Erythroblast (primary cell): ENCODE data around the gene IGHMBP2.

ENCODE experiments used
- DNase-seq, 2 experiments: peaks; one replicate each; lab custom pipeline; 2025; lab: John Stamatoyannopoulos, UW
- GATA1 ChIP-seq: IDR thresholded peaks from 2 replicates; pipeline ENCODE4 v1.6.1; 2011; ENCODE audit warnings: low read depth, mild to moderate bottlenecking, control low read depth, low read length, moderate library complexity
- POLR2A ChIP-seq: IDR thresholded peaks from 2 replicates; pipeline ENCODE4 v1.6.1; 2011; ENCODE audit warnings: mild to moderate bottlenecking, low read length

IGHMBP2 gene

DNA sequence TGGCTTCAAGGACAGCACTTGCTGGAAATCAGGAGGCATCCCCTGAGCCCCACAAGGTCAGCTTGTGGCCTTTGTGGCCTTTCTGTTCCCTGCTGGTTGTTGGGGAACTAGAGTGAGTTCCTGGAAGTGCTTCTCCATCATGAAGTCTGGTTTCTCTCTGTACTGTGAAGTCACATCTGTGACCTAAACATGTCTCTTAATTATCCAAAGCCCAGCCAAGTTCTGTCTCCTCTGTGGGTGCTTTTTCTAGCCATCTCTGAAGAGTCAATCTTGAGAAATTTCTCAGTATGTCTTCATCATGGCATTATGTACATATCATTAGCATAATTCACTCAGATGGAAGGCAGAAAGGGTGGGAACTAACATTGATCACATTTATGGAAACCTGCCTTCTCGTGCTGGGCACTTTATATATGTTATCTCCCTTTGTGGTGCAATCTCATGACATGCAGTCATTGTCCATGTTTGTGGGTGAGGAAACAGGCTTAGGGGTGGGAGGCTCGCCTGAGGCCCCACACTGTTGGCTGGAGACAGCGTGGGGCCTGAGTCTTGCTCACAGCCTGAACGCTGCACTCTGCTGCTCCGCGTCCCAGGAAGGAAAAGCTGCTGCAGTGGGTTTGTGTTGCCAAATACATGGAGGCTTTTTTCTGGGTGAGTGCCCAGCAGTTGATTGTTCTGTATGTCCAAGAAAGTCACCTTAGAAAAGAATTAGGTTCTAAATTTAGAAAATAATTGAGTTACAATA, 24.6 kb downstream of the IGHMBP2 start:
- no peak for TF ChIP-seq POLR2A
- no peak for DNase-seq

GRCh38 chr11:68929135-68929534, 25.4 kb downstream of the IGHMBP2 start:
- DNase-seq, result no peak
- TF ChIP-seq POLR2A (no peak), GATA1 (no peak)

DNA sequence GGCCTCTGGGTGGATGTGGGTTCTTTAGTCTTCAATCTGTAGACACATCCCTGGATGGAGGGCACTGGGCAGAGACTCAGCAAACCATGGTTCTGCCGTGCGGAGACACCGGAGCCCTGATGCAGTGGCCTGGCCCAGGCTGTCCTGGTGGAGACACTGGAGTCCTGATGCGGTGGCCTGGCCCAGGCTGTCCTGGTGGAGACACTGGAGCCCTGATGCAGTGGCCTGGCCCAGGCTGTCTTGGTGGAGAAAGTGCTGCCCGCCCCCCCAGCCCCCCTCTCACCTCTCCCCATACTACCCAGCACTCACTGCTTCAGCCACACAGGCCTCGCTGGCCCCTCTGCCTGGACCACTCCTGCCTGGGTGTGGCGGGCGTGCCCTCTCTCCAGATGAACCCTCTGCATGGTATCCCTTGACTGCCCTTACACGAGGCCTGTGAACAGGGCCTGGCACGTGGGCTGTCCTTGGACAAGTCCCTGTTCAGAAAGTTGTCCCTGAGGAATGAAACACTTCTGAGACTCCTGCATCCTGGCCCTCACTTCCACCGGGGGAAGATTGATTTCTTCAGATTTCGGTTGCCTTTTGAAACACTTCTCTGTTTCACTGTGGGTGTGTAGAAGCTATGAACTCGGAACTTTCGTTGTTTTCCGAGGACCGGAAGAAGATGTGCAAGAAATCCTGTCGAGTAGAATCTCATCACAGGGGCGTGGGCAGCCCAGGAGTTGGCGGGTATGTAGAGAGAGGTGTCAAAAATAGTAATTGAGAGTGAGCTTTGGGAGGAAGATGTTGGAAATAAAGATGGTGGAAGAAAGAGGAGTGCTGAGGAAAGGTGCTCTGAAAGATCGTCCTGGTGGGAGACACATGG, 26.2 kb downstream of the IGHMBP2 start:
- DNase-seq, result no peak
- TF ChIP-seq GATA1 (no peak), POLR2A (no peak)

- DNase-seq, result no peak
- TF ChIP-seq POLR2A (no peak), GATA1 (no peak)
Observed at GRCh38 chr11:68930991-68931855, 27.5 kb downstream of the IGHMBP2 start.

GRCh38 chr11:68931911-68932310, 28.2 kb downstream of the IGHMBP2 start:
- DNase-seq, result no peak
- TF ChIP-seq POLR2A (no peak), GATA1 (no peak)

- DNase-seq, result no peak
- no peak for TF ChIP-seq GATA1
- TF ChIP-seq POLR2A, result no peak
Observed at GRCh38 chr11:68932358-68932757, 28.7 kb downstream of the IGHMBP2 start.

DNA sequence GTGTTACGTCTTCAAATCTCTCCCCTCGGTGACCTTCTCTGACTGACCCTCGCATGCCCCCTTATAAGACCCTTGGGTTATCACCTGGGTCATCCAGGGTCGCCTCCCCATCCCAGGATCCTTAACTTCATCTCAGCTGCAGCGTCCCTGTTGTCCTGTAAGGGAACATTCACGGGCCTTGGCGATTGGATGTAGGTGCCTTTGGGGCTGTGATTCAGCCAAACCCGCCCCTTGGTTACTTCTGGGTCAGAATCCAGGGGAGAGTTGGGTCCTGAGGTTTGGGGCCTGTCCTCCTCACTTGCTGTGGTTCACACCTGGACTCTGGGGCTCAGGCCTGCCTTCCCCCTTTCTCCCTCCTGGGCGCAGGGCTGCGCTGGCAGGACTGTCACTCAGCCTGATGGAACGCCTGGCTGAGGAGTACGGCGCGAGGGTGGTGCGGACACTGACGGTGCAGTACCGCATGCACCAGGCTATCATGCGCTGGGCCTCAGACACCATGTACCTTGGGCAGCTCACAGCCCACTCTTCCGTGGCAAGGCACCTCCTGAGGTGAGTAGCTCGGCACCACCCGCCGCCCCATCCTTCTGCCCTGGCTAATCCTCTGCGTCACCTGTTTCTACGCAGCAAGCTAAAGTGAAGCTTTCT, 29.4 kb downstream of the IGHMBP2 start:
- no peak for TF ChIP-seq POLR2A
- TF ChIP-seq GATA1, result no peak
- DNase-seq, result no peak

DNA sequence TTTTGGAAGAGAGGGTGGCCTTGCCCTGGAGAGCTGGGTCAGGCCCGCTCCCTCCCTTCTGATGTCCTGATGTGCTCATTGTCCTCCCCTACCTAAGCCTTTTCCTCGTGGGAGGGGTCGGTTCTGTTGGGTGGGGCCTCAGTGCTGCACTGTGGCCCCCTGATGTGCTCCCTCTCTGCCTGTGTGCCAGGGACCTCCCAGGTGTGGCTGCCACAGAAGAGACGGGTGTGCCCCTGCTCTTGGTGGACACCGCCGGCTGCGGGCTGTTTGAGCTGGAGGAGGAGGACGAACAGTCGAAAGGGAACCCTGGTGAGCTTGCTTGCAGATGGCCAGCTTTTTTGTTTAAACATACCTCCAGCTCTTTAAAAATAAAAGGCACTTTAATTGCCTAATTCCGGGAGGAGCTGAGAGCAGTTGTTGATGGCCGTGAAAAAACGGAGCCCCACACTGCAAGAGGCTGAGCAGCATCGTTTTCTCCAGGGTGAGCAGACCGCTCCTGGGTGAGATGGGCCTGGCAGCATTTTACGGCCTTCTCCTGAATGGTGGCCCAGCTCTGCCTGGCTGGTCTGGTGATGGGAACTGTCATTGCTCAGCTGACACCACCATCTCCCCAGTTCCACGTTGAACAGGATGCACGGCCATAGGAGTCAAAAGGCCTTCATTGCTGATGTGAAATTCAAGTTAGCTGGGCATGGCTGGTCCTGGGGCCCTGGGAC, 30.1 kb downstream of the IGHMBP2 start:
- TF ChIP-seq POLR2A, result no peak
- TF ChIP-seq GATA1, result no peak
- no peak for DNase-seq

DNA sequence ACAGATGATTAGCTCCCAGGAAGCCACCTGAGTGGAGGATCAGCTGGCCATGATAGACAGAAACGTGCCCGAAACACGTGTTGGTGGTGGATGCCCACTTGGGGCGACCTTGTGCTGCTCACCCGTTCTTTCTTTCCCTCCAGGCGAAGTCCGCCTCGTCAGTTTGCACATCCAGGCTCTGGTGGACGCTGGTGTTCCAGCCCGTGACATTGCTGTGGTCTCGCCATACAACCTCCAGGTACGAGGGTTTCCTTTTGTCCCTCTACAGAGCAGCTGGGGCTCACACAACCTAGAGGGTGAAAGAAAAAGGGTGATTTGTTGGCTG, 30.6 kb downstream of the IGHMBP2 start:
- TF ChIP-seq GATA1, result no peak
- TF ChIP-seq POLR2A, result no peak

DNA sequence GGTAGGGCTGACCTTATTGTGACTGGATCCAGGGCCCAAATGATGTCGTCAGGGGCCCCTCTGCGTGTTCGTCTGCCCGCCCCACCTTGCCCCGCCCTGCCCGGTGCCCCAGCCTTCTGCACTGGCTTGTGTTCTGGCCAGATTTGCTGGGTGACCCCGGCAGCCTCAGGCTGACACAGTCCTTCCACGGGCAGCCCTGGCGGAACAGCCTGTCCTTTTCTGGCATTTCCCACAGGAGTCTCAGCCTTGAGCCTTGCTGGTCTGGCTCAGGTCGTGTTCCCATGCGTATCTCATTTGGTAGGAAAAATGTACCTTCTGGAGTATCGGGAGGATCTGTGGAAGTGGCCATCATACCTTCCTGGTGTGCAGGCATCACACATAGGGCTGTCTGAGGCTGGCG, 31.0 kb downstream of the IGHMBP2 start:
- DNase-seq, result no peak
- no peak for TF ChIP-seq POLR2A
- TF ChIP-seq GATA1, result no peak

More for the DNA sequence above, 30.6 kb downstream of the IGHMBP2 start:
- DNase-seq, result no peak

DNA sequence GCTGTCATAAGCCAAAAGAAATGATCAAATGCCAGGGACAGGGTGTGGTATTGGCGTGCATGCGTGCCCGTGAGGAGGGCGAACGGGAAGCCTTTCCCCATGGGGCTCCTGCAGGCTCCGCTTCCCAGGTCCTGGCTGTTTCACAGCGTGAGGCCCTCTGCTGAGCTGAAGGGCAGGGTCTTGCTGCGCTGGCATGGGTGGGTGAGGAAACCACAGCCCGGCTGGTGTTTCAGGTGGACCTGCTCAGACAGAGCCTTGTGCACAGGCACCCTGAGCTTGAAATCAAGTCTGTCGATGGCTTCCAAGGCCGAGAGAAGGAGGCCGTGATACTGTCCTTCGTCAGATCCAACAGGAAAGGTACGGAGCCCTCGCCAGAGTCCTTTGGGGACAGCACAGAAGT, 31.4 kb downstream of the IGHMBP2 start:
- DNase-seq, result no peak
- TF ChIP-seq GATA1 (no peak), POLR2A (no peak)

GRCh38 chr11:68935516-68936357, 32.0 kb downstream of the IGHMBP2 start:
- DNase-seq, result no peak
- no peak for TF ChIP-seq GATA1
- TF ChIP-seq POLR2A, result no peak
